IPS DF 4.7 (cell line): ENCODE results near the gene UGT2B11.
"Not testable (repeated sequence)": the region's sequence is repeated elsewhere in the genome, so short reads cannot be mapped to it uniquely, and the experiment has no call there.

Experiments used
- DNase-seq: peaks from one replicate; pipeline ENCODE4 v3.0.0-alpha.2; 2013; ENCODE audit warnings: low spot score; ENCODE audit errors: extremely low read depth

The UGT2B11 gene

GRCh38 chr4:69214716-69215115 is at the start of gene UGT2B11:
UGT2B11 (minus strand) TSS chr4:69214748; CDS start chr4:69214722, 26 bp downstream.
- no peak for DNase-seq

- DNase-seq: not testable (repeated sequence)
Observed at GRCh38 chr4:69253147-69253772, 38.7 kb upstream of the UGT2B11 start.

- not testable (repeated sequence) for DNase-seq
Observed at GRCh38 chr4:69250884-69251283, 36.3 kb upstream of the UGT2B11 start.

GRCh38 chr4:69242562-69243240 is 28.2 kb upstream of the UGT2B11 start:
- not testable (repeated sequence) for DNase-seq

- not testable (repeated sequence) for DNase-seq
Observed at GRCh38 chr4:69241746-69242145, 27.2 kb upstream of the UGT2B11 start.

- DNase-seq: not testable (repeated sequence)
Observed at GRCh38 chr4:69240787-69241186, 26.2 kb upstream of the UGT2B11 start.

GRCh38 chr4:69239557-69240168 is 25.1 kb upstream of the UGT2B11 start:
- DNase-seq: no peak

- DNase-seq: no peak
Observed at GRCh38 chr4:69239092-69239491, 24.5 kb upstream of the UGT2B11 start.

GRCh38 chr4:69224891-69225290 is 10.3 kb upstream of the UGT2B11 start:
- DNase-seq: no peak

- DNase-seq: not testable (repeated sequence)
Observed at GRCh38 chr4:69223277-69223676, 8.7 kb upstream of the UGT2B11 start.

GRCh38 chr4:69218491-69218890 is 3.9 kb upstream of the UGT2B11 start:
- not testable (repeated sequence) for DNase-seq

GRCh38 chr4:69210911-69211310 is 3.6 kb downstream of the UGT2B11 start:
- no peak for DNase-seq

- not testable (repeated sequence) for DNase-seq
Observed at GRCh38 chr4:69198506-69198905, 16.0 kb downstream of the UGT2B11 start.

- DNase-seq: no peak
Observed at GRCh38 chr4:69196209-69196965, 18.2 kb downstream of the UGT2B11 start.

- no peak for DNase-seq
Observed at GRCh38 chr4:69194166-69194565, 20.4 kb downstream of the UGT2B11 start.

GRCh38 chr4:69191905-69192304 is 22.6 kb downstream of the UGT2B11 start:
- DNase-seq: not testable (repeated sequence)

GRCh38 chr4:69190621-69191020 is 23.9 kb downstream of the UGT2B11 start:
- not testable (repeated sequence) for DNase-seq

GRCh38 chr4:69181519-69182169 is 32.9 kb downstream of the UGT2B11 start:
- DNase-seq: not testable (repeated sequence)

- DNase-seq: not testable (repeated sequence)
Observed at GRCh38 chr4:69179817-69180216, 34.7 kb downstream of the UGT2B11 start.

- not testable (repeated sequence) for DNase-seq
Observed at GRCh38 chr4:69178751-69179205, 35.8 kb downstream of the UGT2B11 start.
